RWPE2 (cell line): Measurements from ENCODE around the gene TNRC6C.

Experiments used
- ATAC-seq: fragments of 200-7000 bp; cut with Tn5 transposase; 3 replicates; pipeline ENCODE4 v1.9.1; 2021; ENCODE audit warnings: low read depth
- DNase-seq: peaks from one replicate; pipeline ENCODE4 v3.0.0-alpha.2; 2020; ENCODE audit warnings: low spot score
- H3K27ac ChIP-seq: fragments of 450-650 bp; 2 replicates; pipeline ENCODE4 v1.5.1; 2017; ENCODE audit warnings: mild to moderate bottlenecking; ENCODE audit not compliant: poor library complexity, severe bottlenecking
- H3K27me3 ChIP-seq: fragments of 250-450 bp; sonication (Bioruptor Pico); 2 replicates; pipeline ENCODE4 v1.5.1; 2021; ENCODE audit warnings: mild to moderate bottlenecking, moderate library complexity; ENCODE audit not compliant: insufficient read depth, poor library complexity, severe bottlenecking
- H3K36me3 ChIP-seq: fragments of 250-450 bp; sonication (Bioruptor Pico); 2 replicates; pipeline ENCODE4 v1.5.1; 2020; ENCODE audit warnings: low read depth, mild to moderate bottlenecking, moderate library complexity
- H3K4me1 ChIP-seq: fragments of 250-450 bp; sonication (Bioruptor Pico); 2 replicates; pipeline ENCODE4 v1.5.1; 2021; ENCODE audit warnings: mild to moderate bottlenecking, moderate library complexity; ENCODE audit not compliant: insufficient read depth, poor library complexity, severe bottlenecking
- H3K4me3 ChIP-seq: fragments of 250-450 bp; sonication (Bioruptor Pico); 2 replicates; pipeline ENCODE4 v1.5.1; 2021; ENCODE audit warnings: mild to moderate bottlenecking, moderate library complexity; ENCODE audit not compliant: severe bottlenecking
- H3K9me3 ChIP-seq: fragments of 250-450 bp; sonication (Bioruptor Pico); 2 replicates; pipeline ENCODE4 v1.5.1; 2021; ENCODE audit warnings: mild to moderate bottlenecking, moderate library complexity; ENCODE audit not compliant: severe bottlenecking
- CTCF ChIP-seq: fragments of 450-650 bp; IDR thresholded peaks from one replicate; pipeline ENCODE4 v1.5.1; 2017; ENCODE audit warnings: mild to moderate bottlenecking, moderate library complexity; ENCODE audit not compliant: poor library complexity, severe bottlenecking

Gene TNRC6C

GRCh38 chr17:78120537-78120936, 162.0 kb downstream of the TNRC6C start:
- Histone ChIP-seq H3K4me1 (no peaks in the 10 kb centered on the region), H3K4me3 (no peak overlapping the region), H3K9me3 (no peaks in the 10 kb centered on the region), H3K27ac (no peak overlapping the region), H3K36me3 (peaks cover 15% of the 10 kb centered on the region), H3K27me3 (no peaks in the 10 kb centered on the region)
- ATAC-seq: no peak
- TF ChIP-seq CTCF: no peak
- DNase-seq: no peak

GRCh38 chr17:78120971-78121800, 162.7 kb downstream of the TNRC6C start:
- H3K4me3 ChIP-seq: no peak overlapping the region
- H3K9me3 ChIP-seq: no peaks in the 10 kb centered on the region
- TF ChIP-seq CTCF: no peak
- no peak for DNase-seq
- H3K27me3 ChIP-seq: no peaks in the 10 kb centered on the region
- ATAC-seq: no peak
- no peaks in the 10 kb centered on the region for H3K4me1 ChIP-seq
- H3K36me3 ChIP-seq: peaks cover 20% of the 10 kb centered on the region
- H3K27ac ChIP-seq: no peak overlapping the region

GRCh38 chr17:78121801-78122215, 163.3 kb downstream of the TNRC6C start:
- H3K4me3 ChIP-seq: no peak overlapping the region
- H3K27me3 ChIP-seq: no peaks in the 10 kb centered on the region
- H3K9me3 ChIP-seq: no peaks in the 10 kb centered on the region
- DNase-seq (no peak), ATAC-seq (no peak)
- H3K27ac ChIP-seq: no peak overlapping the region
- H3K4me1 ChIP-seq: no peaks in the 10 kb centered on the region
- no peak for TF ChIP-seq CTCF
- H3K36me3 ChIP-seq: peaks cover 20% of the 10 kb centered on the region

GRCh38 chr17:78122216-78122930, 163.9 kb downstream of the TNRC6C start:
- no peaks in the 10 kb centered on the region for H3K4me1 ChIP-seq
- ATAC-seq (no peak), DNase-seq (no peak)
- no peak for TF ChIP-seq CTCF
- H3K36me3 ChIP-seq: peaks cover 20% of the 10 kb centered on the region
- no peak overlapping the region for H3K27ac ChIP-seq
- H3K9me3 ChIP-seq: no peaks in the 10 kb centered on the region
- H3K27me3 ChIP-seq: no peaks in the 10 kb centered on the region
- no peak overlapping the region for H3K4me3 ChIP-seq

GRCh38 chr17:78122931-78123249, 164.4 kb downstream of the TNRC6C start:
- no peak for ATAC-seq
- Histone ChIP-seq H3K9me3 (no peaks in the 10 kb centered on the region), H3K27ac (no peak overlapping the region)

More at GRCh38 chr17:78122931-78123249, 164.4 kb downstream of the TNRC6C start:
- no peak for TF ChIP-seq CTCF
- Histone ChIP-seq H3K4me1 (no peaks in the 10 kb centered on the region), H3K36me3 (peaks cover 20% of the 10 kb centered on the region), H3K4me3 (no peak overlapping the region), H3K27me3 (no peaks in the 10 kb centered on the region)
- DNase-seq: no peak
